ENCODE data around the gene SVOPL. TPM values are rescaled to one million over a fixed set of nuclear protein-coding genes. Genes with fewer than 3 reads are reported as not detected.

The SVOPL gene
- total RNA-seq, 3 donors from 2014 or later = not detected

DNA sequence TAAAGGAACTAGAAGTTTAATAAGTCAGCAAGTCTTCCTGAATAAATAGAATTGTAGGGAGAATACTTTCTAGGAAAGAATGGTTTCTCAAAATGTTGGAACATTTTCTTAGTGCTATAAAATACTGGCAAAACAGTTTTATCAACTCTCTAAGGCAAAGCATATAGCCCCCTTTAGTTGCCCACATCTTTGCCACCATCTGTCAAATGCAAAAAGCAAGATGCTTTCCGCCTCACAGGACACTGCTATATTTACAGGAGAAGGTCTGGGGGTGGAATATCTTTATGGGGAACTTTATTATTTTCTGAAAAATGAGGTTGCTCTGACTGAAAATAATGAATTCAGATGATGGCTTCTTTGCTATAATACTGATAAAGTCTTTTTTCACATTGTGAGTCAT lies 78.3 kb downstream of the SVOPL start:
- no peak overlapping the region for H3K4me3 Mint-ChIP-seq
- no peaks in the 10 kb centered on the region for H3K9me3 Mint-ChIP-seq
- ATAC-seq (no peak), DNase-seq (no peak)
- H3K27me3 Mint-ChIP-seq (ENCODE audit: low read depth) = no peaks in the 10 kb centered on the region
- H3K4me1 Mint-ChIP-seq (ENCODE audit: low read depth) = peaks cover 27% of the 10 kb centered on the region
- no peaks in the 10 kb centered on the region for H3K36me3 Mint-ChIP-seq (ENCODE audit: insufficient read depth)

DNA sequence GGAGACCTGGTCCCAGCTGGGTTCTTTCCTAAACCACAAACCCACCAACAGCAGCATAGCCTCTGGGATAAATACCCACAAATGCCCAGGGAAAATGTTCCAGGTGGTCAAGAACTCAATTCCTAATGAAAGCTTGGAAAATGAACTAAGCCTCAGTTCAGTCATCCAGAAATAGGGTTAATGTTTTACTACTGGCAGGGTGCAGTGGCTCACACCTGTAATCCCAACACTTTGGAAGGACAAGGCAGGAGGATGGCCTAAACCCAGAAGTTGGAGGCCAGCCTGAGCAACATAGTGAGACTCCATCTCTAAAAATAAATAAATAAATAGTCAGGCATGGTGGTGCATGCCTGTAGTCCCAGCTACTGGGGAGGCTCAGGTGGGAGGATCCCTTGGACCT lies 82.2 kb downstream of the SVOPL start:
- no peak for DNase-seq

DNA sequence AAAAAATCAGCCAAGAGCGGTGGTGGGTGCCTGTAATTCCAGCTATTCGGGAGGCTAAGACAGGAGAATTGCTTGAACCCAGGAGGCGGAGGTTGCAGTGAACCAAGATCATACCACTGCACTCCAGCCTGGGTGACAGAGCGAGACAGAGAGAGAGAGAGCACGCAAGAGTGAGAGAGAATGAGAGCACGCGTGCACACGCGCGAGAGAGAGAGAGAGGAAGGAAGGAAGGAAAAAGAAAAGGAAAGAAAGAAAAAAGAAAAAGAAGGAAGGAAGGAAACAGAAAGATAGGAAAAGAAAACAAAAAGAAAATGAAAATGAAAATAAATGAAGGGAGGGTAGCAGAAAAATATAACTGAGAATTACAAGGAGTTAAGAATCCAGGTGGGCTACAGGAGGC lies 82.7 kb downstream of the SVOPL start:
- H3K36me3 Mint-ChIP-seq (ENCODE audit: insufficient read depth) = no peaks in the 10 kb centered on the region
- H3K27me3 Mint-ChIP-seq (ENCODE audit: low read depth) = no peaks in the 10 kb centered on the region
- H3K4me3 Mint-ChIP-seq = no peak overlapping the region
- no peaks in the 10 kb centered on the region for H3K9me3 Mint-ChIP-seq
- no peak for DNase-seq
- H3K4me1 Mint-ChIP-seq (ENCODE audit: low read depth) = no peaks in the 10 kb centered on the region
- no peak for ATAC-seq

More for the DNA sequence above, 82.2 kb downstream of the SVOPL start:
- H3K4me1 Mint-ChIP-seq (ENCODE audit: low read depth) = no peaks in the 10 kb centered on the region
- no peaks in the 10 kb centered on the region for H3K36me3 Mint-ChIP-seq (ENCODE audit: insufficient read depth)
- no peak for ATAC-seq
- no peaks in the 10 kb centered on the region for H3K9me3 Mint-ChIP-seq
- no peak overlapping the region for H3K4me3 Mint-ChIP-seq
- H3K27me3 Mint-ChIP-seq (ENCODE audit: low read depth) = no peaks in the 10 kb centered on the region

DNA sequence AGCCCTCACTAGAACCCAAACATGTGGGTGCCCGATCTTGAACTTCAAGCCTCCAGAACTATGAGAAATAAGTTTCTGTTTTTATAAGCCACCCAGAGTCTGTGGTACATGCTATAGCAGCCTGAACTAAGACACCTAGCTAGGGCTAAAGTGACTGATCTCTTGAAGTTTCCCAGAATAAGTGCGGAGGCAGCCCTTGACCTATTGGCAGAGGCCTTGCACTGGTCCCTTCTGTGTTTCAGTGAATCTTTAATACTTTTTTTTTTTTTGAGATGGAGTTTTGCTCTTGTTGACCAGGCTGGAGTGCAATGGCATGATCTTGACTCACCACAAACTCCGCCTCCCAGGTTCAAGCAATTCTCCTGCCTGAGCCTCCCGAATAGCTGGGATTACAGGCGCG lies 85.1 kb downstream of the SVOPL start:
- DNase-seq (no peak), ATAC-seq (no peak)
- Mint-ChIP-seq H3K4me1 (ENCODE audit: low read depth) (no peaks in the 10 kb centered on the region), H3K4me3 (no peak overlapping the region), H3K27me3 (ENCODE audit: low read depth) (no peaks in the 10 kb centered on the region), H3K9me3 (no peaks in the 10 kb centered on the region), H3K36me3 (ENCODE audit: insufficient read depth) (no peaks in the 10 kb centered on the region)

DNA sequence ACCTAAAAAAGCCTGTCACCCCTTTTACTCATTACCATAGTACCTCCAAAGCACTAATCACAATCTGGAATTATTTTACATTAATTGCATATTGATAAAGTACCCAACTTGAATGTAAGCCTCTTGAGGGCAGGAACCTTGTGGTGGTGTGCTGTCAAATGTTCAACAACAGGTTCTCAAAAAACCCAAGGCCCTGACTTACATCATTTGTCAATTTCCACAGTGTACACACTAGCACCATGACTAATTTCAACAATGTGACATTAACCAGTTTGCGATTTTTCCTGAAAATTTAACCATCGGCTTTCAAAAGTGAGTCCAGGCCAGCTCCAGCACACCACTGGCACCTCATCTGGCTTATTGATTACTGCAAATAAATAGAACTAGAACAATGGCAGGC lies 87.5 kb downstream of the SVOPL start:
- H3K36me3 Mint-ChIP-seq (ENCODE audit: insufficient read depth) = no peaks in the 10 kb centered on the region
- H3K27me3 Mint-ChIP-seq (ENCODE audit: low read depth) = no peaks in the 10 kb centered on the region
- peaks cover under 1% of the 10 kb centered on the region for H3K4me1 Mint-ChIP-seq (ENCODE audit: low read depth)
- no peaks in the 10 kb centered on the region for H3K9me3 Mint-ChIP-seq
- ATAC-seq (no peak), DNase-seq (no peak)
- H3K4me3 Mint-ChIP-seq = no peak overlapping the region

DNA sequence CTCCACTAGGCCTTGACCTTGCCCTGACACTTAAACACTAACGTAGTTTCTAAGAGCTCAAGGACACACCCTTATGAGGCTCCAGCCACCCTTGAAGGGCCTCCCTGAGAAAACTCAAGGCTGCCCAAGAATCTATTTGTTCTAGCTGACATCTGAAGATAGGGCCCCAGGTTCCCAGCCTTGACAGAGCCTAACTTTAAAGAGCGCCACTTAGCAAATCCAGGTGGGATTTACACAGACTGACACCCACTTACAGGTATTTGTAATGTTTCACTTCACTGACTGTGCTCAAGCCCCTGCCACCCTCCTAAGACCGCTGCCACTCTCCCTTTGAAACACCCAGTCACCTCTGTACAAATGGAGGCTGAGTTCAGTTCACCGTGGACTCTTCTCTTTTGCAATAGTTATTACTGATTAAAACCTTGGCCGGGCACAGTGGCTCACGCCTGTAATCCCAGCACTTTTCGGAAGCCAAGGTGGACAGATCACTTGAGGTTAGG lies 90.4 kb downstream of the SVOPL start:
- Mint-ChIP-seq H3K27me3 (ENCODE audit: low read depth) (no peaks in the 10 kb centered on the region), H3K9me3 (no peaks in the 10 kb centered on the region), H3K4me1 (ENCODE audit: low read depth) (peaks cover 14% of the 10 kb centered on the region), H3K4me3 (no peak overlapping the region), H3K36me3 (ENCODE audit: insufficient read depth) (no peaks in the 10 kb centered on the region)
- DNase-seq (no peak), ATAC-seq (no peak)

DNA sequence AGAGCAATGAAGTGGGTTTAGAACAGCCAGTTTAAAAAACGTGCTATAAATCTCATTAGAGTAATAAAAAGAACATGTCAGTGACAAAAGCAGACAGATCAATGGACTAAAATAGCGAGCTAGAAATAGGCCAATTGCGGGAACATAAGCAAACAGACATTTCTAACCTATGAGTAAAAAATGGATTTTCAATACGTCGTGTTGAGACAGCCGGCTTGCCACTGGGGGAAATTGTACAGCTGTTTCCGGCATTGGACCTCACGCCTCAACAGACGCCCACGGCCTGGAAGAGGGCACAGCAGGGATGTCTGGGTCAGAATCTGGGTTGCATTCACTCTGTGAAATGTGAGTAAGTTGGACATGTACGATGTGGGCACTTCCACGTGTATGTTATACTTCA lies 92.9 kb downstream of the SVOPL start:
- DNase-seq (no peak), ATAC-seq (peak in 1 of 2 donors; percentile 46)
- peaks cover 14% of the 10 kb centered on the region for H3K4me1 Mint-ChIP-seq (ENCODE audit: low read depth)
- no peak overlapping the region for H3K4me3 Mint-ChIP-seq
- no peaks in the 10 kb centered on the region for H3K27me3 Mint-ChIP-seq (ENCODE audit: low read depth)
- no peaks in the 10 kb centered on the region for H3K36me3 Mint-ChIP-seq (ENCODE audit: insufficient read depth)
- H3K9me3 Mint-ChIP-seq = no peaks in the 10 kb centered on the region

DNA sequence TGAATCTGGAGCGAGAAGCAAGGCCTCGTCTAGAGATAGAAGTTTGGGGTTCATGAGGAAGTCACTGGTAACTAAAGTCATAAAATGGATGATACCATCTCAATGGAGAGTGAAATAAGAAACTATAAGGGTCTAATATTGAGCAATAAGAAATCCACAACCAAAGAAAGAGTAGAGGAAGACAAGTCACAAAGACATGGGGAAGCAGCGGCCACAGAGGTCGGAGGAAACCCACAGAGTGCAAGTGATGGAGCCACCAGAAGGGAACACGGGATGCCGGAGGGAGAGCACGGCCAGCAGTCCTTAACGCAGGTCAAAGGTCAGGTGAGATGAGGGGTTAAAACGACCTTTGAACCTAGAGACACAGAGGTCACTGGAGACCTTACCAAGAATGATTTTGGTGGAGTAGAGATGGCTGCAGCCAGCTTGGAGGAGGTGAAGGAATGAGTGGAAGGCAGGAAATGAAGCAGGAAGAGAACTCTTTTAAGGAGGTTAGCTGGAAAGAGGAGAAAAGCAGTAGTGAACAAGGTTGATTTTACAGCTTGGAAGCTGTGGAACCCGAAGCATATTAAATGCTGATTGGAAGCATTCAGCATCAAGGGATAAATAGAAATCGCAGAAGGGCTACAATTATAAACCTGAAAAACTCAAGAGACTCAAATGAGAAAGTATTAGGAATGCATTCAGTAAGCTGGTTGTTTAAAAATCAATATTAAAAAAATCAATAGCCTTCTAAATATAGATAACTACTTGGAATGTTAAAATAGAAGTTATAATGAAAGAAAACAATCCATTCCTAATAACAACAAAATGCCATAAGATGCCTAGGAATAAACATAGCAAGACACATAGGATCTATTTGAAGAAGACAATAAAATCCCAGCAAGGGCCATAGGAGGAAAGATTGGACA lies 93.7 kb downstream of the SVOPL start:
- H3K9me3 Mint-ChIP-seq = no peaks in the 10 kb centered on the region
- H3K27me3 Mint-ChIP-seq (ENCODE audit: low read depth) = no peaks in the 10 kb centered on the region
- DNase-seq (no peak), ATAC-seq (no peak)
- H3K4me1 Mint-ChIP-seq (ENCODE audit: low read depth) = peaks cover 14% of the 10 kb centered on the region
- no peak overlapping the region for H3K4me3 Mint-ChIP-seq
- no peaks in the 10 kb centered on the region for H3K36me3 Mint-ChIP-seq (ENCODE audit: insufficient read depth)

DNA sequence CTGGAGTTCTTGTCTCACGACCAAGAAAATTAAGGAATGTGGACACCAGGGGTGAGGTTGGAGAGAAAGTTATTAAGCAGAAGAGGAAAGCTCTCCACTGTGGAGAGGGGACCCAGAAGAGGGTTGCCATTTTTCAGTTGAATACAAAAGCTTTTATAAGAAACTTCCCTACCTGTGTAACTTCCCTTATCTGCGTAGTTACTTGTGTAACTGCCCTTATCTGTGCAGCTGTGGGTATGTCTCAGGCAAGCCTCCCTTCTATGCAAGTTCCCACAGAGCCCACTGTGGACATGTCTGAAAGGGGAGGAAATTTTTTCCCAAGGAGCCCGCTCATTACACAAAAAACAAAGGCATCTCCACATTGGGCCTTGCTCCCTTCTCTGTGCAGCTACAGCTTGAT lies 94.9 kb downstream of the SVOPL start:
- peaks cover 14% of the 10 kb centered on the region for H3K4me1 Mint-ChIP-seq (ENCODE audit: low read depth)
- H3K36me3 Mint-ChIP-seq (ENCODE audit: insufficient read depth) = no peaks in the 10 kb centered on the region
- H3K4me3 Mint-ChIP-seq = no peak overlapping the region
- no peaks in the 10 kb centered on the region for H3K9me3 Mint-ChIP-seq
- ATAC-seq = no peak
- H3K27me3 Mint-ChIP-seq (ENCODE audit: low read depth) = no peaks in the 10 kb centered on the region
- DNase-seq = no peak

DNA sequence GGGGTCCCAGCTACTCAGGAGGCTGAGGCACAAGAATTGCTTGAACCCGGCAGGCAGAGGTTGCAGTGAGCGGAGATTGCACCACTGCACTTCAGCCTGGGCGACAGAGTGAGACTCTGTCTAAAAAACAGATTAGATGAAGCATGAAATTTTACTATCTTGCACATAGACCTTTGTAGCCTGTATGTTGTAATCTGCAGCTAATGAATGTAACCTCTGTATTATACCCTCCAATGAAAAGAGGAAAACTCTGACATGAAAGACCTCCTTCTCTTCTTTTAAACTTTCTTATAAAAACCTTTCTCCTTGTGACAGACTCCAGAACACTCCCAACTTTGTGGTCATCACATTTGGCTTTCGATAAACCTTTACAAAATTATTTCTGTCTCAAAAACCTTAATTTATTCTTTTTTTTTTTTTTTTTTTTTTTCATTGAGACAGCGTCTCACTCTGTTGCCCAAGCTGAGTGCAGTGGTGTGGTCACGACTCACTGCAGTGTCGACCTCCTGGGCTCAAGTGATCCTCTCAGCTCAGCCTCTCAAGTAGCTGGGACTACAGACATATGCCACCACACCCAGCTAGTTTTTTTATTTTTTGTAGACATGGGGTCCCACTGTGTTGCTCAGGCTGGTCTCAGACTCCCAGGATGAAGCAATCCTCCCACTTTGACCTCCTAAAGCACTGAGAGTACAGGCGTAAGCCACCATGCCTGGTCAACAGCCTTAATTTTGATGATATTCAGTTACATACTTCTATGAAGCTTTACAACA lies 97.4 kb downstream of the SVOPL start:
- ATAC-seq (no peak), DNase-seq (no peak)
- Mint-ChIP-seq H3K36me3 (ENCODE audit: insufficient read depth) (no peaks in the 10 kb centered on the region), H3K9me3 (no peaks in the 10 kb centered on the region), H3K4me3 (no peak overlapping the region), H3K27me3 (ENCODE audit: low read depth) (peaks cover 3% of the 10 kb centered on the region), H3K4me1 (ENCODE audit: low read depth) (peaks cover 14% of the 10 kb centered on the region)

DNA sequence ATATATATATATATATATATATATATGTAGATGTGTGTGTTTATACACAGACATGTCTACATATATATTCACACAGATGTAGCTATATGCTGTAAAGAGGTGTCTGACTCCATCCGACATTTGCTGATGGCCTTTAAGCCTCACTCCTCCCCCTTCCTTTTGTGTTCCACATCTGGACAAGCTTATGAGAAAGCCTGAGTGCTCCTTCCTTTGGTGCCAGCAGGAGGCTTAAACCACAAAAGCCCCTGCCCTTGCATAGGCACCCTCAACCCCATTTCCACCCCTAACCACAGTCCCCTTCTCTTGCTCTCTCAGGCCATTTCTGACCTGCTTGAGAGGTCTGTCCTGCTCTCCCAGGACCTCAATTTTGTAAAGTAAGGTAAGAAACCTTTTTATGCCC lies 98.7 kb downstream of the SVOPL start:
- ATAC-seq (no peak), DNase-seq (no peak)
- Mint-ChIP-seq H3K36me3 (ENCODE audit: insufficient read depth) (no peaks in the 10 kb centered on the region), H3K4me1 (ENCODE audit: low read depth) (peaks cover 4% of the 10 kb centered on the region), H3K9me3 (no peaks in the 10 kb centered on the region), H3K4me3 (no peak overlapping the region), H3K27me3 (ENCODE audit: low read depth) (peaks cover 3% of the 10 kb centered on the region)

DNA sequence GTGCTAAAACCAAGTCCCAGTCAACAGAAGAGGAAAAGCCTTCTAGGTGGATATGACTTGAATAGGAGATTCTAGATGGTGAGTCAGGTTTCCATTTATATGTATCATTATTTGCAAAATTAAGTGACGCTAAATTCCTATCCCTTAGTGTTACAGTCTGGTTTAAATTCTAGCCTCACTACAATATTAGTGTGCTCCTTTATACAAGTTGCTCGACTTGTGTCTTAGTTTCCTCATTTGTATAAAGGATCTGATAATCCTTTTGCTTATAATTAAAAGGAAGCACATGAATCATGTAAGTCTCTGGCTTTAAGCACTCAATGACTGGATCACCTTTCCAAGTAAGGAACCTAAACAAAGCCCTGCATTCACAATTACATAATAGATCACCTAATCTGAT lies 105.7 kb downstream of the SVOPL start:
- H3K4me1 Mint-ChIP-seq (ENCODE audit: low read depth) = no peaks in the 10 kb centered on the region

DNA sequence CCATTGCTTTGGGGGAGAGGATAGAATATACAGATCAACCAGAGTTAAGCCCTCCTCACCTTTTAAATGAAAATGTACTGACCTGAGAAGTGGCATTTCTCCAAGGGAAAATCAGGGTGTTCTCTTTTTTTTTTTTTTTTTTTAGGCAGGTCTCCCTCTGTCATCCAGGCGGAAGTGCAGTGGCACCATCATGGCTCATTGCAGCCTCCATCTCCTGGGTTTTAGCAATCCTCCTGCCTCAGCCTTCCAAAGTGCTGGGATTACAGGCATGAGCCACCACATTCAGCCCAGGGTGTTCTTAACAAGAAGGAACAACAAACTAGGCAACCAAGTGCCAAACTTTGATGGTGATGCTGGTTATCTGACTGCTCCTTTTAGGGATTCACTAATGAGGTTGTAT lies 111.0 kb downstream of the SVOPL start:
- no peaks in the 10 kb centered on the region for H3K27me3 Mint-ChIP-seq (ENCODE audit: low read depth)
- H3K36me3 Mint-ChIP-seq (ENCODE audit: insufficient read depth) = peaks cover 21% of the 10 kb centered on the region
- H3K4me3 Mint-ChIP-seq = no peak overlapping the region
- ATAC-seq (no peak), DNase-seq (no peak)
- H3K9me3 Mint-ChIP-seq = no peaks in the 10 kb centered on the region
- no peaks in the 10 kb centered on the region for H3K4me1 Mint-ChIP-seq (ENCODE audit: low read depth)

More for the DNA sequence above, 105.7 kb downstream of the SVOPL start:
- peaks cover 1% of the 10 kb centered on the region for H3K27me3 Mint-ChIP-seq (ENCODE audit: low read depth)
- DNase-seq (no peak), ATAC-seq (no peak)
- no peaks in the 10 kb centered on the region for H3K36me3 Mint-ChIP-seq (ENCODE audit: insufficient read depth)
- H3K9me3 Mint-ChIP-seq = no peaks in the 10 kb centered on the region
- no peak overlapping the region for H3K4me3 Mint-ChIP-seq

DNA sequence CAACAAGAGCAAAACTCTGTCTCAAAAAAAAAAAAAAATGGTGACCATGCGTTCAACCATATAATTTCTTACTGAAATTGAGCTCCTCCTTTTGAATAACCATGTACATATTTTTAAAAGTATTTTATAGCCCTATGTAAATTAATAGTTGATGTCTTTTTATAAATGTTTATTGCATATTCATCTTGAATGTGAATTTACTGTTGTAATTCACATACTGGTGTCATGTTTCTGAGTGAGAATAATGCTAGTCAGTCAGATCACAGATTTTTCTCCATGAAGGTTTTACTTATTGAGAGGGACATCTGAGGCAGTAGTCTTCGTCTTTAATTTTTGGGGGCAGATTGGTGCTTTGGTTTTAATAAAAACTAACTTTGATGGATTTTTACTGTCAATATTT lies 112.2 kb downstream of the SVOPL start:
- no peaks in the 10 kb centered on the region for H3K9me3 Mint-ChIP-seq
- ATAC-seq (no peak), DNase-seq (no peak)
- H3K36me3 Mint-ChIP-seq (ENCODE audit: insufficient read depth) = peaks cover 33% of the 10 kb centered on the region
- H3K4me1 Mint-ChIP-seq (ENCODE audit: low read depth) = no peaks in the 10 kb centered on the region
- no peak overlapping the region for H3K4me3 Mint-ChIP-seq
- no peaks in the 10 kb centered on the region for H3K27me3 Mint-ChIP-seq (ENCODE audit: low read depth)

DNA sequence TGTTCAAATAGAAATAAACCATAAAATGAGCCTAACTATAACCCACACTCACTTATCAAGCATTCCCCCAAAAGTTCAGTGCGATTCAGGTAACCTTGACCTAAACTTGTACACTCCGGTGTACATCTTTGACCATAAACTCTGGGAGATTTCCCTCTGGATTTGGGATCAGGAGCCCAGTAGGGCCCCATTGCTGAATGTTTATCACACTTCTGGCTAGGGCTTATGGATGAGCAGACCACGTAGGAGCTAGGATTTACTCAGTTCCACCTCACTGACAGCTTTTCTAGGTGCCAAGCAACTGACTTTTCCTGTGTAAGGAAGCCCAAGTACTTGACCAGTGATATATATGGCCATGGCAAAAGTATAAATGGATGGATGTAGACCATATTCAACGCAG lies 113.7 kb downstream of the SVOPL start:
- Mint-ChIP-seq H3K27me3 (ENCODE audit: low read depth) (no peaks in the 10 kb centered on the region), H3K4me3 (no peak overlapping the region)
- ATAC-seq = no peak

More for the DNA sequence above, 113.7 kb downstream of the SVOPL start:
- H3K9me3 Mint-ChIP-seq = no peaks in the 10 kb centered on the region
- H3K36me3 Mint-ChIP-seq (ENCODE audit: insufficient read depth) = peaks cover 39% of the 10 kb centered on the region
- DNase-seq = no peak
- no peaks in the 10 kb centered on the region for H3K4me1 Mint-ChIP-seq (ENCODE audit: low read depth)

Measured in activated T-cell treated with anti-CD3 and anti-CD28 coated beads, Interleukin-2, amount 50 U/mL, for 4 hours (primary cell).